Activated CD8-positive, alpha-beta memory T cell treated with anti-CD3 and anti-CD28 coated beads, Interleukin-2, amount 50 U/mL, for 1 hour (primary cell): ENCODE measurements around the gene TAS2R14.

Source experiments
- DNase-seq: peaks from one replicate; pipeline ENCODE4 v3.0.0-alpha.2; 2020; ENCODE audit errors: extremely low read depth

The TAS2R14 gene

GRCh38 chr12:10904686-10905085, 34.4 kb downstream of the TAS2R14 start:
- DNase-seq: no peak

DNA sequence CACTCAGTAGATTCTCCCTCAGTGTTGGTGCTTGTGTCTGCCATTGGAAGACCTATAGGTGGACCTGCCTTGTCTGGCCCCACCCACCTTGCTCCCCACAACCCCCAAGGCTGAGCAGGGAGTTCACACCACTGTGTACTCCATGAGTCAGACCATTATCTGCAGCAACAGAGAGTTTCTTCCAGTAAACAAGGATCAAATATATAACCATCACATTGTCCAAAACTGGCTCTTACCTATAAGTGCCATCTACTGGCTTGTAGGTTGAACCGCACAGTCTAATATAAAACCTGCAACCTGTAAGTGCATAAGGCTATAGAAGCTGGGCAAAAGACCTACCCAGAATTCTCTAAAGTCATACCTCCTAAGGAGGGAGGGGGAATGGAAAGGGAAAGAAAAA, 37.6 kb downstream of the TAS2R14 start:
- DNase-seq: no peak

- DNase-seq: no peak
Observed at GRCh38 chr12:10900972-10901371, 38.1 kb downstream of the TAS2R14 start.

DNA sequence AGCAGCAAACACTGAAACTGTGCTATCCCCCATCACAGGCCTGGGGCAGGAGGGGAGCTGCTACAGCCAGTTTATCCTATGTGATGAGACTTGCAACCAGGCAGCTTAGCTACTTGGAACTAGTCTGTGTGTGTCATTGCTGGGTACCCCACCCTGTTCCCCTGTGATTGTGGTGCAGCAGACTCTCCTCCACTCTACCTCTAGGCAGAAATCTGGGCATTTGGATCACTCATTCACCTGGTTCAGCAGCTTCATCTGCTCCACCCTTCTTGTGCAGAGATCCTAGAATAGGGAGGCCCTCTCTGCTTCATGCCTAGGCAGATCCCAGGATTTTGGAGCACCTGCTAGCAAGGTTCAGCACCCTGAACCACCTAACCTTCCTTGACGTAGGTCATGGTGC, 38.5 kb downstream of the TAS2R14 start:
- no peak for DNase-seq

DNA sequence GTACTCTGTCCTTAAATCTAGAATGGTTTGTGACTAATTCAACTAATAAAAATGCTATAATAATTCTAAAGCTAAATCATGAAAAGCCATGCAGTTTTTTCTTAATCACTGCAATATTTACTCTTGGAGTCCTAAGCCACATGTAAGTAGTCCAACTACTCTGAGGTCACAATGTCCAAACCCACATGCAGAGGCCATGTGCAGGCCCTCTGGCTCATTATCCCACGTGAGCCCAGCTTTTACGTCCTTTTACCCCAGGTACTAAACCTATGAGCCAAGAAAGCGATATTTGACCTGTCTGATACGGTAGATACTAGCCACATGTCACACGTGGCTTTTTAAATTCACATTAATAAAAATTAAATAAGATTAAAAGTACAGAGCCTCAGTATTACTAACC, 42.2 kb downstream of the TAS2R14 start:
- DNase-seq: no peak

- no peak for DNase-seq
Observed at GRCh38 chr12:10891937-10892336, 47.1 kb downstream of the TAS2R14 start.

DNA sequence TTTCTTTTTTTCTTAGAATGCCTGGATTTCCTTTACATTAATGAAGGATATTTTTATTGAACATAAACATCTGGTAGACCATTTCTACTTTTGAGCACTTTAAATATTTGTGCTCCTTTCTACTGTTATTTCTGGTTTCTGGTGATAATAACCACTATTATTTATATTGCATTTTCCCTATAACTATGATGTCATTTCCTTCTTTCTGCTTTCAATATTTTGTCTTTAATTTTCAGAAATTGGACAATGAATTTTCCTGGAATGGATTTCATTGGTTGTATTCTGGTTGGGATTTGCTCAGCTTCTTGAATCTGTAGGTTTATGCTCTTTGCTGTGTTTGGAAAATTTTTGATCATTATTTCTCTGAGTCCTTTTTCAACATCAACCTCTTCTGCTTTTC, 49.8 kb downstream of the TAS2R14 start:
- DNase-seq: no peak
